ENCODE data around the gene TAF7.
"Not testable (repeated sequence)": the region's sequence is repeated elsewhere in the genome, so short reads cannot be mapped to it uniquely, and the experiment has no call there.

The TAF7 gene

DNA sequence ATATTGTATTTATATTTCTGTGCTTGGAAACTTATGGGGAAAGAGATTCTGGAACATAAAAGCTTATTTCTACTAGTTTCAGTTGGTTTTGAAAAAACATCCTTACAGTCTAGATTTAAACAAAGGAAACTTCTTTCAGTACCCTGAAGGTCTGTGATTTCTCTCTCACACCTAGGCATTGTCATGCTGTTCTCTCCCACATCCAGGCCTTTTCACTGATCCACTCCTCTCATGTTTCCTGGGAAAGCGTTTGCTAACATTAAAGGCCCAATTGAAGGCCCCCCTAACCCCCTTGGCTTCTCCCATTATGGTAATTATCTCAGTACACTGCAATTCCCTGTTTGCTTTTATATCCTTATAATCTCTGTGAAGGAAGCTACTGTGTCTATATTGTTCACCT lies 22.2 kb upstream of the TAF7 start:
- TF ChIP-seq POLR2A (IDR thresholded peaks at IDR 0.05; ENCODE audit: extremely low read depth, insufficient read length) = no peak
- TF ChIP-seq, protein P1, sequence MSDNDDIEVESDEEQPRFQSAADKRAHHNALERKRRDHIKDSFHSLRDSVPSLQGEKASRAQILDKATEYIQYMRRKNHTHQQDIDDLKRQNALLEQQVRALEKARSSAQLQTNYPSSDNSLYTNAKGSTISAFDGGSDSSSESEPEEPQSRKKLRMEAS (IDR thresholded peaks at IDR 0.05; ENCODE audit: low read depth, low read length) = no peak
- no peak for TF ChIP-seq MYC (IDR thresholded peaks at IDR 0.05; ENCODE audit: low read depth, low read length)
- TF ChIP-seq, protein P2, sequence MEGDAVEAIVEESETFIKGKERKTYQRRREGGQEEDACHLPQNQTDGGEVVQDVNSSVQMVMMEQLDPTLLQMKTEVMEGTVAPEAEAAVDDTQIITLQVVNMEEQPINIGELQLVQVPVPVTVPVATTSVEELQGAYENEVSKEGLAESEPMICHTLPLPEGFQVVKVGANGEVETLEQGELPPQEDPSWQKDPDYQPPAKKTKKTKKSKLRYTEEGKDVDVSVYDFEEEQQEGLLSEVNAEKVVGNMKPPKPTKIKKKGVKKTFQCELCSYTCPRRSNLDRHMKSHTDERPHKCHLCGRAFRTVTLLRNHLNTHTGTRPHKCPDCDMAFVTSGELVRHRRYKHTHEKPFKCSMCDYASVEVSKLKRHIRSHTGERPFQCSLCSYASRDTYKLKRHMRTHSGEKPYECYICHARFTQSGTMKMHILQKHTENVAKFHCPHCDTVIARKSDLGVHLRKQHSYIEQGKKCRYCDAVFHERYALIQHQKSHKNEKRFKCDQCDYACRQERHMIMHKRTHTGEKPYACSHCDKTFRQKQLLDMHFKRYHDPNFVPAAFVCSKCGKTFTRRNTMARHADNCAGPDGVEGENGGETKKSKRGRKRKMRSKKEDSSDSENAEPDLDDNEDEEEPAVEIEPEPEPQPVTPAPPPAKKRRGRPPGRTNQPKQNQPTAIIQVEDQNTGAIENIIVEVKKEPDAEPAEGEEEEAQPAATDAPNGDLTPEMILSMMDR (IDR thresholded peaks at IDR 0.05; ENCODE audit: low read depth, low read length) = no peak
- no peak for DNase-seq (ENCODE audit: low read depth)
- no peak overlapping the region for H3K4me3 ChIP-seq (ENCODE audit: low read depth, low read length)

DNA sequence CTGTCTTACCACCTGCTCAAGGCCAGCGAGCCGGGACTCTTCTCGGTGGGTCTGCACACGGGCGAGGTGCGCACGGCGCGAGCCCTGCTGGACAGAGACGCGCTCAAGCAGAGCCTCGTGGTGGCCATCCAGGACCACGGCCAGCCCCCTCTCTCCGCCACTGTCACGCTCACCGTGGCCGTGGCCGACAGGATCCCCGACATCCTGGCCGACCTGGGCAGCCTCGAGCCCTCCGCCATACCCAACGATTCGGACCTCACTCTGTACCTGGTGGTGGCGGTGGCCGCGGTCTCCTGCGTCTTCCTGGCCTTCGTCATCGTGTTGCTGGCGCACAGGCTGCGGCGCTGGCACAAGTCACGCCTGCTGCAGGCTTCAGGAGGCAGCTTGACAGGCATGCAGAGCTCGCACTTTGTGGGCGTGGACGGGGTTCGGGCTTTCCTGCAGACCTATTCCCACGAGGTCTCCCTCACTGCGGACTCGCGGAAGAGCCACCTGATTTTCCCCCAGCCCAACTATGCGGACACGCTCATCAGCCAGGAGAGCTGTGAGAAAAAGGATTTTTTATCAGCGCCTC lies 20.3 kb upstream of the TAF7 start:
- H3K4me3 ChIP-seq (ENCODE audit: low read depth, low read length); DNase-seq (ENCODE audit: low read depth): not testable (repeated sequence)

DNA sequence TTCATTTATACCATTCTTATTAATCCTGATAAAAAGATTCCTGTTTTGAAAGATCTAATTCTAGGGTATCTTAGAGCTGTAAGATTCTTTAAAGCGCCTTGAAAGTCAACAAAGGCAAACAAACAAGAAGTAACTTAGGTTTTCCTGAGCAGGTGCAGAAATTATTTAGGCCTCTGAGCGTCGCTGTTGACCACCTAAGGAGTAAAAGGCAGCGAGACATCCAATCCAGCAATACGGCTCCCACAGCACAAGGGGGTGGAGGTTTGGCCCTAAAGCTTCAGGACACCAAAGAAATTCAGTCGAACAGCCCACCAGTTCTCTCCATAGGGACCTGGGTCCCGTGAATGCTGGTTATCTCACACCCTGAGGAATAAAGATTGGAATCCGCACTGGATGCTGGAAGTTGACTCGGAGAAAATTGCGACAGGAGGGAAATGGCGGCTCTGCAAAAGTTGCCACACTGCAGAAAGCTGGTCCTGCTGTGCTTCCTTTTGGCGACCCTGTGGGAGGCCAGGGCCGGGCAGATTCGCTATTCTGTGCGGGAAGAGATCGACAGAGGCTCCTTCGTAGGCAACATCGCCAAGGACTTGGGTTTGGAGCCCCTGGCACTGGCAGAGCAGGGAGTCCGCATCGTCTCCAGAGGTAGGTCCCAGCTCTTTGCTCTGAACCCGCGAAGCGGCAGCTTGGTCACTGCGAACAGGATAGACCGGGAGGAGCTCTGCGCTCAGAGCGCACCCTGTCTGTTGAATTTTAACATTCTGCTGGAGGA lies 18.1 kb upstream of the TAF7 start, which contains the start of gene PCDHGA2:
PCDHGA2 (plus strand) TSS at position 223 of the 769 bp plus-strand sequence.
- DNase-seq (ENCODE audit: low read depth) = no peak
- no peak within 1 kb of the TSS for H3K4me3 ChIP-seq (ENCODE audit: low read depth, low read length)
- TF ChIP-seq MYC (IDR thresholded peaks at IDR 0.05; ENCODE audit: low read depth, low read length) = no peak
- TF ChIP-seq POLR2A (IDR thresholded peaks at IDR 0.05; ENCODE audit: extremely low read depth, insufficient read length) = no peak
- TF ChIP-seq, protein P2 (IDR thresholded peaks at IDR 0.05; ENCODE audit: low read depth, low read length) = peak; percentile 6
- TF ChIP-seq, protein P1 (IDR thresholded peaks at IDR 0.05; ENCODE audit: low read depth, low read length) = no peak

DNA sequence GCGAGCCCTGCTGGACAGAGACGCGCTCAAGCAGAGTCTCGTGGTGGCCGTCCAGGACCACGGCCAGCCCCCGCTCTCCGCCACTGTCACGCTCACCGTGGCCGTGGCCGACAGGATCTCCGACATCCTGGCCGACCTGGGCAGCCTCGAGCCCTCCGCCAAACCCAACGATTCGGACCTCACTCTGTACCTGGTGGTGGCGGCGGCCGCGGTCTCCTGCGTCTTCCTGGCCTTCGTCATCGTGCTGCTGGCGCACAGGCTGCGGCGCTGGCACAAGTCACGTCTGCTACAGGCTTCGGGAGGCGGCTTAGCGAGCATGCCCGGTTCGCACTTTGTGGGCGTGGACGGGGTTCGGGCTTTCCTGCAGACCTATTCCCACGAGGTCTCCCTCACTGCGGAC lies 12.0 kb upstream of the TAF7 start:
- DNase-seq (ENCODE audit: low read depth); H3K4me3 ChIP-seq (ENCODE audit: low read depth, low read length): not testable (repeated sequence)

DNA sequence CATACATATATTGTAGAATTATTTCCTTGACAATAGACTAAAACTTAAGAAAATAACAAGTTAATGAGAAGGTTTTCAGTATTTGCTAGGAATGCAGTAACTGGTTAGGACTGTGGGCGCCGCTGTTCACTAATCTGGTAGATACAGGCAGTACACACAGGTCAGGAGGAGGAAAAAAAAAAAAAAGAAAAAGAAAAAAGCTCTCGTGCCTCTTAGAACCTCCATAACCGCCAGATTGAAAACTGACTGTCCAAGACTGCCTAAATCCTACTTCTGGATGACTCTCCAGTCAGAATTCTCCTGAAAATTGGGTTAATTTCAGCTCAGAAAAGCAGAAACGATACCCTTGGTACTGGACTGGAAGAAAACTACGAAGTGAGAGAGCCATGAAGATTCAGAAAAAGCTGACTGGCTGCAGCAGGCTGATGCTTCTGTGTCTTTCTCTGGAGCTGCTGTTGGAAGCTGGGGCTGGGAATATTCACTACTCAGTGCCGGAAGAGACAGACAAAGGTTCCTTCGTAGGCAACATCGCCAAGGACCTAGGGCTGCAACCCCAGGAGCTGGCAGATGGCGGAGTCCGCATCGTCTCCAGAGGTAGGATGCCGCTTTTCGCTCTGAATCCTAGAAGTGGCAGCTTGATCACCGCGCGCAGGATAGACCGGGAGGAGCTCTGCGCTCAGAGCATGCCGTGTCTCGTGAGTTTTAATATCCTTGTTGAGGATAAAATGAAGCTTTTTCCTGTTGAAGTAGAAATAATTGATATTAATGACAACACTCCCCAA lies 9.9 kb upstream of the TAF7 start, which contains the start of gene PCDHGA1:
PCDHGA1 (plus strand) TSS at position 216 of the 782 bp plus-strand sequence.
- TF ChIP-seq, protein P1 (IDR thresholded peaks at IDR 0.05; ENCODE audit: low read depth, low read length) = no peak
- TF ChIP-seq, protein P2 (IDR thresholded peaks at IDR 0.05; ENCODE audit: low read depth, low read length) = peak; percentile 23
- TF ChIP-seq MYC (IDR thresholded peaks at IDR 0.05; ENCODE audit: low read depth, low read length) (no peak), POLR2A (IDR thresholded peaks at IDR 0.05; ENCODE audit: extremely low read depth, insufficient read length) (no peak)
- H3K4me3 ChIP-seq (ENCODE audit: low read depth, low read length) = no peak within 1 kb of the TSS
- peak; percentile 34 for DNase-seq (ENCODE audit: low read depth)

DNA sequence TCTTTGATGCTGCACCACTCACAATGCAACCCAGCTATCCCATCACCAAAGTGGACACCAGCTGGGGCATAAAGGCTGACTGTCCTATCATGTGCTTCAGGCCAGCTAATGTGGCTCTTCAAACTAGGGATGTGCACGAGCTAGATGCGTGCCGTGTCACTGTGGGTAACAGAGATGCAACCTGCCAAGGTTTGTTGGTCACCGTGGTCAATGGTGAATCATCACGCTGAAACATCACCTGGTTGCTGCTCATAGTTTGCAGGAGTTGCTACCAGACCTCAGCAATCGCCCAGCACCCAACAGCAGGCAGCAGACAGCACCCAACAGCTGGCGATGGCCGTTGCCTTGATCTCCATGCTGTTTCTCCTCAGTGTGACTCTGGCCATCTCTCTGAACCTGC lies 7.6 kb upstream of the TAF7 start:
- no peak for DNase-seq (ENCODE audit: low read depth)
- H3K4me3 ChIP-seq (ENCODE audit: low read depth, low read length) = no peak overlapping the region
- TF ChIP-seq, protein P2 (IDR thresholded peaks at IDR 0.05; ENCODE audit: low read depth, low read length) = no peak
- TF ChIP-seq, protein P1 (IDR thresholded peaks at IDR 0.05; ENCODE audit: low read depth, low read length) = no peak
- TF ChIP-seq MYC (IDR thresholded peaks at IDR 0.05; ENCODE audit: low read depth, low read length) (no peak), POLR2A (IDR thresholded peaks at IDR 0.05; ENCODE audit: extremely low read depth, insufficient read length) (no peak)

All from NB4 (cell line).